GM19455 (cell line): ENCODE results near the gene ITGB7.

Experiments used
- ATAC-seq: cut with Tn5 transposase; IDR thresholded peaks from one replicate; pipeline ENCODE4 v1.9.1; 2021; ENCODE audit not compliant: unreplicated experiment

Gene ITGB7

GRCh38 chr12:53152390-53152789, 54.7 kb downstream of the ITGB7 start:
- ATAC-seq, result no peak

- no peak for ATAC-seq
Measured at GRCh38 chr12:53151039-53151438, 56.0 kb downstream of the ITGB7 start.

GRCh38 chr12:53147653-53148052, 59.4 kb downstream of the ITGB7 start:
- ATAC-seq, result no peak

- ATAC-seq, result no peak
Measured at GRCh38 chr12:53147181-53147580, 59.9 kb downstream of the ITGB7 start.

GRCh38 chr12:53145383-53146260, 61.4 kb downstream of the ITGB7 start:
- no peak for ATAC-seq

- no peak for ATAC-seq
Measured at GRCh38 chr12:53143355-53143754, 63.7 kb downstream of the ITGB7 start.
